Measurements from ENCODE around the gene NID2.

DNA sequence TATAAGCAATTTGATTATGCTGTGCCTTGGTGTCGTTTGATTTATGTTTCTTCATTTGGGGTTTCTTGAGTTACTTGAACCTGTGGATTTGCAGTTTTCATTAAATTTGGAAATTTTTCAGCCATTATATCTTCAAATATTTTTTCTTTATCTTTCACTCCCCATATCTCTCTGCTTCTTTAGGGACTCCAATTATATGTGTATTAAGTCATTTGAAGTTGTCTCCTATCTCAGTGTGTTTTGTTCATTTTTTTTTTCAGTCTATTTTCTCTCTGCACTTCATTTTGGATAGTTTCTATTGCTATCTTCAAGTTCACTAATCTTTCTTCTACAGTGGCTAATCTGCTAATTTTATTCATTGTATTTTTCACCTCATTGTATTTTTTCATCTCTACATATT lies 108.9 kb downstream of the NID2 start:
- TF ChIP-seq, protein P1, sequence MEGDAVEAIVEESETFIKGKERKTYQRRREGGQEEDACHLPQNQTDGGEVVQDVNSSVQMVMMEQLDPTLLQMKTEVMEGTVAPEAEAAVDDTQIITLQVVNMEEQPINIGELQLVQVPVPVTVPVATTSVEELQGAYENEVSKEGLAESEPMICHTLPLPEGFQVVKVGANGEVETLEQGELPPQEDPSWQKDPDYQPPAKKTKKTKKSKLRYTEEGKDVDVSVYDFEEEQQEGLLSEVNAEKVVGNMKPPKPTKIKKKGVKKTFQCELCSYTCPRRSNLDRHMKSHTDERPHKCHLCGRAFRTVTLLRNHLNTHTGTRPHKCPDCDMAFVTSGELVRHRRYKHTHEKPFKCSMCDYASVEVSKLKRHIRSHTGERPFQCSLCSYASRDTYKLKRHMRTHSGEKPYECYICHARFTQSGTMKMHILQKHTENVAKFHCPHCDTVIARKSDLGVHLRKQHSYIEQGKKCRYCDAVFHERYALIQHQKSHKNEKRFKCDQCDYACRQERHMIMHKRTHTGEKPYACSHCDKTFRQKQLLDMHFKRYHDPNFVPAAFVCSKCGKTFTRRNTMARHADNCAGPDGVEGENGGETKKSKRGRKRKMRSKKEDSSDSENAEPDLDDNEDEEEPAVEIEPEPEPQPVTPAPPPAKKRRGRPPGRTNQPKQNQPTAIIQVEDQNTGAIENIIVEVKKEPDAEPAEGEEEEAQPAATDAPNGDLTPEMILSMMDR (IDR thresholded peaks at IDR 0.05; ENCODE audit: low read depth, low read length, poor library complexity, severe bottlenecking), result no peak
- TF ChIP-seq EZH2phosphoT487 (IDR thresholded peaks at IDR 0.05; ENCODE audit: borderline replicate concordance, low read length), result no peak

Measured in DOHH2 (cell line).